Spleen (tissue), 7 donors: ENCODE data around the gene NSG2.

Experiments used
- CTCF ChIP-seq, 11 experiments: fragments of 200-600 bp in 7 of 11; fragments of 450-650 bp in 4 of 11; sonication (generic) in 4 of 11; IDR thresholded peaks in 8 of 11; conservative IDR thresholded peaks in 3 of 11; 1 replicate in 7 of 11; 2 replicates in 4 of 11; pipeline versions ENCODE4 v1.4.0 to v1.8.0; 2016 to 2021; ENCODE audit warnings: antibody characterized with exemption in 11 of 11, inconsistent platforms in 4 of 11, mild to moderate bottlenecking in 1 of 11
- POLR2A ChIP-seq, 3 donors: fragments of 450-650 bp; IDR thresholded peaks; one replicate each; pipeline ENCODE4 v1.5.1; 2017; ENCODE audit warnings: antibody characterized with exemption in 3 of 3, mild to moderate bottlenecking in 1 of 3
- donor health status: DM: no; HTN: no; CAD: no; lungs with moderate emphysema.
- donor health status: DM: no; HTN: no; CAD: no.
- donor health status: DM: no; HTN: no; CAD: no.

- TF ChIP-seq CTCF (IDR thresholded peaks at IDR 0.05 in 8 of 11, conservative IDR thresholded peaks at IDR 0.05 in 3 of 11) (no peak), POLR2A (IDR thresholded peaks at IDR 0.05) (no peak)
These were observed 37.7 kb downstream of the NSG2 start for GRCh38 chr5:174083056-174083827.
